ENCODE results near the gene HSPE1.

DNA sequence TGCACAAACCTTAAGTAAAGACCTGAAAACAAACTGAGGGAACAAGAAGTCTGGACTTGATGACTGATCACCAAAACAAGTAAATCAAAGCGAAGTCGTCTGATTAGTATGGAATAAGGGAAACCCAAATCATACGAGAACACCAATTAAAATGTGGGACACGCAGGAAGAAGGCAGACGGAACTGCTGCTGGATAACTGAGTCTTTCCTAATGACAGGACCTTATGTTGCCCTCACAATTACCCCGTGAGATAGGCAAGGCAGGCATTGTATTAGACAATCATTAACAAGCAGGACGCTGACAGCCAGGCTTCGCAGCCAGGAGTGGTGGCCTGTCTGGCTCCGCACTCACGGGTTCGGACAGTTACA is 47.4 kb upstream of the HSPE1 start:
- TF ChIP-seq TAF1 (IDR thresholded peaks at IDR 0.05; ENCODE audit: low read depth) (no peak), POLR2AphosphoS5 (IDR thresholded peaks at IDR 0.05) (no peak), MXI1 (conservative IDR thresholded peaks at IDR 0.05; ENCODE audit: poor library complexity, severe bottlenecking) (no peak), EP300 (conservative IDR thresholded peaks at IDR 0.05; ENCODE audit: poor library complexity, severe bottlenecking) (no peak), RAD21 (conservative IDR thresholded peaks at IDR 0.05) (no peak)
- TF ChIP-seq, protein P1, sequence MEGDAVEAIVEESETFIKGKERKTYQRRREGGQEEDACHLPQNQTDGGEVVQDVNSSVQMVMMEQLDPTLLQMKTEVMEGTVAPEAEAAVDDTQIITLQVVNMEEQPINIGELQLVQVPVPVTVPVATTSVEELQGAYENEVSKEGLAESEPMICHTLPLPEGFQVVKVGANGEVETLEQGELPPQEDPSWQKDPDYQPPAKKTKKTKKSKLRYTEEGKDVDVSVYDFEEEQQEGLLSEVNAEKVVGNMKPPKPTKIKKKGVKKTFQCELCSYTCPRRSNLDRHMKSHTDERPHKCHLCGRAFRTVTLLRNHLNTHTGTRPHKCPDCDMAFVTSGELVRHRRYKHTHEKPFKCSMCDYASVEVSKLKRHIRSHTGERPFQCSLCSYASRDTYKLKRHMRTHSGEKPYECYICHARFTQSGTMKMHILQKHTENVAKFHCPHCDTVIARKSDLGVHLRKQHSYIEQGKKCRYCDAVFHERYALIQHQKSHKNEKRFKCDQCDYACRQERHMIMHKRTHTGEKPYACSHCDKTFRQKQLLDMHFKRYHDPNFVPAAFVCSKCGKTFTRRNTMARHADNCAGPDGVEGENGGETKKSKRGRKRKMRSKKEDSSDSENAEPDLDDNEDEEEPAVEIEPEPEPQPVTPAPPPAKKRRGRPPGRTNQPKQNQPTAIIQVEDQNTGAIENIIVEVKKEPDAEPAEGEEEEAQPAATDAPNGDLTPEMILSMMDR (IDR thresholded peaks at IDR 0.05; ENCODE audit: poor library complexity, severe bottlenecking) = no peak
- TF ChIP-seq, protein P2, sequence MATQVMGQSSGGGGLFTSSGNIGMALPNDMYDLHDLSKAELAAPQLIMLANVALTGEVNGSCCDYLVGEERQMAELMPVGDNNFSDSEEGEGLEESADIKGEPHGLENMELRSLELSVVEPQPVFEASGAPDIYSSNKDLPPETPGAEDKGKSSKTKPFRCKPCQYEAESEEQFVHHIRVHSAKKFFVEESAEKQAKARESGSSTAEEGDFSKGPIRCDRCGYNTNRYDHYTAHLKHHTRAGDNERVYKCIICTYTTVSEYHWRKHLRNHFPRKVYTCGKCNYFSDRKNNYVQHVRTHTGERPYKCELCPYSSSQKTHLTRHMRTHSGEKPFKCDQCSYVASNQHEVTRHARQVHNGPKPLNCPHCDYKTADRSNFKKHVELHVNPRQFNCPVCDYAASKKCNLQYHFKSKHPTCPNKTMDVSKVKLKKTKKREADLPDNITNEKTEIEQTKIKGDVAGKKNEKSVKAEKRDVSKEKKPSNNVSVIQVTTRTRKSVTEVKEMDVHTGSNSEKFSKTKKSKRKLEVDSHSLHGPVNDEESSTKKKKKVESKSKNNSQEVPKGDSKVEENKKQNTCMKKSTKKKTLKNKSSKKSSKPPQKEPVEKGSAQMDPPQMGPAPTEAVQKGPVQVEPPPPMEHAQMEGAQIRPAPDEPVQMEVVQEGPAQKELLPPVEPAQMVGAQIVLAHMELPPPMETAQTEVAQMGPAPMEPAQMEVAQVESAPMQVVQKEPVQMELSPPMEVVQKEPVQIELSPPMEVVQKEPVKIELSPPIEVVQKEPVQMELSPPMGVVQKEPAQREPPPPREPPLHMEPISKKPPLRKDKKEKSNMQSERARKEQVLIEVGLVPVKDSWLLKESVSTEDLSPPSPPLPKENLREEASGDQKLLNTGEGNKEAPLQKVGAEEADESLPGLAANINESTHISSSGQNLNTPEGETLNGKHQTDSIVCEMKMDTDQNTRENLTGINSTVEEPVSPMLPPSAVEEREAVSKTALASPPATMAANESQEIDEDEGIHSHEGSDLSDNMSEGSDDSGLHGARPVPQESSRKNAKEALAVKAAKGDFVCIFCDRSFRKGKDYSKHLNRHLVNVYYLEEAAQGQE (IDR thresholded peaks at IDR 0.05; ENCODE audit: borderline replicate concordance) = no peak

Data from neural cell (in vitro differentiated cells).